ENCODE results near the gene FZR1. TPM values are rescaled to one million over a fixed set of nuclear protein-coding genes. Genes with fewer than 3 reads are reported as not detected.
A peak's percentile ranks its signal among the peaks of the same experiment; 100 is the strongest.
"Not testable (repeated sequence)": the region's sequence is repeated elsewhere in the genome, so short reads cannot be mapped to it uniquely, and the experiment has no call there.

Gene FZR1
- total RNA-seq, 4 donors from 2014 or later = 18.6 to 31.8 (median 25.7) TPM

GRCh38 chr19:3563709-3564524, 57.8 kb downstream of the FZR1 start:
- H3K4me3 ChIP-seq = no peak overlapping the region
- H3K9me3 ChIP-seq = no peaks in the 10 kb centered on the region
- no peaks in the 10 kb centered on the region for H3K4me1 ChIP-seq
- TF ChIP-seq EP300 (IDR thresholded peaks at IDR 0.05) (no peak), CTCF (IDR thresholded peaks at IDR 0.05) (no peak)
- H3K27ac ChIP-seq = no peak overlapping the region
- DNase-seq (ENCODE audit: low spot score in 2 of 2) = no peak
- WGBS, 2 donors = 73 to 79% methylated on average over 16 to 17 of the region's 17 CpGs
- H3K36me3 ChIP-seq = no peaks in the 10 kb centered on the region
- no peaks in the 10 kb centered on the region for H3K27me3 ChIP-seq

GRCh38 chr19:3565139-3565538, 59.0 kb downstream of the FZR1 start:
- no peak for DNase-seq (ENCODE audit: low spot score in 2 of 2)
- Histone ChIP-seq H3K4me1 (peaks cover 0 to 3% (median 0%) of the 10 kb centered on the region in 4 donors), H3K27me3 (no peaks in the 10 kb centered on the region), H3K4me3 (no peak overlapping the region), H3K9me3 (no peaks in the 10 kb centered on the region), H3K27ac (no peak overlapping the region), H3K36me3 (no peaks in the 10 kb centered on the region)
- TF ChIP-seq EP300 (IDR thresholded peaks at IDR 0.05) = no peak
- TF ChIP-seq CTCF (IDR thresholded peaks at IDR 0.05) = no peak
- TF ChIP-seq POLR2A (IDR thresholded peaks at IDR 0.05) = no peak
- 80 to 85% methylated on average over 19 of the region's 19 CpGs for WGBS, 2 donors

GRCh38 chr19:3570042-3570441, 63.9 kb downstream of the FZR1 start:
- not testable (repeated sequence) for H3K36me3 ChIP-seq; DNase-seq (ENCODE audit: low spot score in 2 of 2); H3K27me3 ChIP-seq; H3K4me3 ChIP-seq; H3K9me3 ChIP-seq
- Histone ChIP-seq H3K27ac (peak overlapping the region in 2 of 4 donors; percentile 72 to 88), H3K4me1 (peaks cover 0 to 45% (median 13%) of the 10 kb centered on the region in 4 donors)
- 48 to 67% methylated on average over 11 of the region's 11 CpGs for whole genome bisulfite sequencing, 2 donors

- Histone ChIP-seq H3K9me3 (no peaks in the 10 kb centered on the region), H3K36me3 (peaks cover 0 to 15% (median 2%) of the 10 kb centered on the region in 3 donors), H3K4me1 (peaks cover 0 to 50% (median 13%) of the 10 kb centered on the region in 4 donors), H3K27ac (peak overlapping the region; percentile 6 to 88 (median 51)), H3K4me3 (no peak overlapping the region), H3K27me3 (no peaks in the 10 kb centered on the region)
- 31 to 49% methylated on average over 7 of the region's 7 CpGs for WGBS, 2 donors
- no peak for DNase-seq (ENCODE audit: low spot score in 2 of 2)
- no peak for TF ChIP-seq CTCF (IDR thresholded peaks at IDR 0.05)
- TF ChIP-seq POLR2A (IDR thresholded peaks at IDR 0.05) = no peak
- no peak for TF ChIP-seq EP300 (IDR thresholded peaks at IDR 0.05)
Observed at GRCh38 chr19:3570606-3571011, 64.5 kb downstream of the FZR1 start.

GRCh38 chr19:3572132-3572854, 66.2 kb downstream of the FZR1 start:
- Histone ChIP-seq H3K36me3 (peaks cover 0 to 27% (median 2%) of the 10 kb centered on the region in 3 donors), H3K4me3 (peak overlapping the region; percentile 25 to 85 (median 68)), H3K27ac (peak overlapping the region; percentile 65 to 88 (median 78)), H3K27me3 (no peaks in the 10 kb centered on the region), H3K4me1 (peaks cover 0 to 67% (median 23%) of the 10 kb centered on the region in 4 donors), H3K9me3 (no peaks in the 10 kb centered on the region)
- peak; percentile 99 for DNase-seq (ENCODE audit: low spot score in 2 of 2)
- 1% methylated on average over 25 to 46 of the region's 48 CpGs for WGBS, 2 donors
- peak; percentile 46 to 91 for TF ChIP-seq EP300 (IDR thresholded peaks at IDR 0.05)
- no peak for TF ChIP-seq POLR2A (IDR thresholded peaks at IDR 0.05)
- peak in 1 of 5 experiments; percentile 6 for TF ChIP-seq CTCF (IDR thresholded peaks at IDR 0.05)
